Stimulated activated CD4-positive, alpha-beta T cell treated with anti-CD3 and anti-CD28 coated beads, Interleukin-12 subunit alpha, Interleukin-12 subunit beta, amount 100 ng/mL, for 4 hours (primary cell): ENCODE measurements around the gene SUGCT.
"Not testable (repeated sequence)": the region's sequence is repeated elsewhere in the genome, so short reads cannot be mapped to it uniquely, and the experiment has no call there.

Experiments used
- DNase-seq: peaks from one replicate; pipeline ENCODE4 v3.0.0-alpha.2; 2020

Gene SUGCT

DNA sequence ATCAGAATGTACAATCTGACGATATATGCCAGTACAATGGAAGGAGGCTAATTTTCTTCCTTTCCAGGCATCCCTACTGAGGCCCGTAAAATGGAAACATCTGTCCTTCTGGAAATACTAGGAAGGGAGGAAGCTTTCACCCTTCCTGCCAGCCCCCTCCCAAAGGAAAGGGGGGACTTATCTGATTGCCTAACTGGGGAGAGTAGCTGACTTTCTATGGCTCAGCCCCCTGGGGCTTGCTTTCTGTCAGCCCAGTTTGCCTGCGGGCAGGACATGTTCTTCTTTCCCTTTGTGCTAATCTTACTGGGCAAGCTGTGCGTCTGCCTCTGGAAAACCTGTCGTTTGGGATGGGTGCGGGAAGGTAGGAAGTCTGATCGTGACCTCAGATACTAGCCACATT is 508.9 kb downstream of the SUGCT start:
- DNase-seq, result no peak

DNA sequence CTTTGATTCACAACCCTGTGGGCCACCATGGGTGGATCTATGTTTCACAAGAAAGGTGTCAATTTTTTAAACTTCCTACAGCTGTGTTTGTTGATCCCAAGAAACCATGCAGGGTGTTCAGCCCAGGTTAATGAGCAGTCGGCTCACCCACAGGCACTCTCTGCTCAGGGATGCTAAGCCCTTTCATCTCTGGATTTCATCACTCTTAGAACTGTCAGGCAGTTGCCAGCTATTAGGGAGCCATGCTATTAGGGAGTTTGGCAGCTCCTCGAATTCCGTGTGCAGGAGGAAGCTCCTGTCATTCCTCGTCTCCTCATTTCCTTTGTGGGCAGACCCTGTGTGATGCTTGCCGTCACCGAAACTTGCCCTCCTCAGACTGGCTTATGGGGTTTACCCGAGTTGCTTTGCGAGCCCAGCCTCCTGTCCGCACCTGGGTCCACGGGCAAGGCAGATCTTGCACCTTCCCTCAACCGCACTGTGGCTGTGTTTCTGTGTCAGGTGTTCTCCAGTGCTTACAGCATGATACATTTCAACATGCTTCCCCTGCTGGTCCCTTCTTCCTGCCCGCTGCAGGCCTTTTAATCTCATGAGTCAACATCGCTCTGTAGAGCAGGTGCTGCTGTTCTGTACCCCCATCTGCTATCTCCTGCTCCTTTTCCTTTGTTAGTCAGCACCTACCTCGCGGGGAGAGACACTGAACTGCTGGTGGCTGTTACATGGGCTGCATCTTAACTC is 509.8 kb downstream of the SUGCT start:
- DNase-seq, result peak; percentile 0

DNA sequence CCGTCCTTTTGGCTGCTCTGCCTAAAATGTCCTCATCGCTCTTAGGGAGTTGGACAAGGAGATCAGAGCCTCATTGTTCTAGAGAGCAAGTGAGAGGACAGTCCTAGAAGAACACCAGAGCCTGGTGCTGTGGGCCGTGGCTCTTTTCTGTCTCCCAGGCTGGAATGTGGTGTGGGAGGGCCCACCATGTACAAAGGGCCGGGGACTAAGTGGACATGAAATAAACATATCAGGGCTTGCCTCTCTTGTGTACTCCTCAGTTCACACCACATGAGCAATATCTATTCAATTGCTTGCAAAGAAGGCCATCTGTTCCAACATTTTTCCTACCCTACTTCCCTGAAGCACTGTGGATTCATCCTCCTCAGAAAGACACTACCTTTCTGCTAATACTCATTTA is 510.4 kb downstream of the SUGCT start:
- no peak for DNase-seq

DNA sequence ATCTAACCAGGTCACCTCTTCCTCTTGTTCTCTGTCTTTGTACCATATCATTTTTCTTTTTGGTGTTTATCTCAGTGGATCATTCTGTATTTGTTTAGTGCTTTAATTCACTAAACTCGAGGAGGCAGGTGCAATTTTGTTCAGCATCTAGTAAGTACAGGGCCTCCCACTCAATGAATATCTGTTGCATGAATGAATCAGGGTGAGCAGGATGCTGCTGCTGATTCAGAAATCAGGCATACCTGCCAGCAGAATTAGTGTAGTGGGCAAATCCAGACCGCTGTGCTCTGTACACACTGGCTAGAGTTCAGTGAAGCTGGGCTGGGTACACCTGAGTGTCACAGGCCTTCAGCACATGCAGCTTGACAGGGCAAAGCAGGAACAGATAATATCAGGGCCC is 511.9 kb downstream of the SUGCT start:
- no peak for DNase-seq

DNA sequence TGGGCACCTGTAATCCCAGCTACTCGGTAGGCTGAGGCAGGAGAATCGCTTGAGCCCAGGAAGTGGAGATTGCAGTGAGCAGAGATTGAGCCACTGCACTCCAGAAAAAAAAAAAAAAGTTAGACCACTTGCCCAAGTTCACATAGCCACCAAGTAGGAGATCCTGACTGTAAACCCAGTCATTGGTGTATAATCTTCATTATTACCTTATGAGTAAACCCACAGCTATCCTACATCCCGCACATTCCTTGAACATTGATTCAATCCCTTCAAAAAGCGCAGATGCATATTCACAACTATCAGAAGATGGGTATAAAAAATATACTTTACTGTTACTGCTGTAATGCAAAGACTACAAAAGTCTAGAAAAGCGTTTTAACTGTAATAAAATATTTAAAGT is 512.9 kb downstream of the SUGCT start:
- DNase-seq, result no peak

DNA sequence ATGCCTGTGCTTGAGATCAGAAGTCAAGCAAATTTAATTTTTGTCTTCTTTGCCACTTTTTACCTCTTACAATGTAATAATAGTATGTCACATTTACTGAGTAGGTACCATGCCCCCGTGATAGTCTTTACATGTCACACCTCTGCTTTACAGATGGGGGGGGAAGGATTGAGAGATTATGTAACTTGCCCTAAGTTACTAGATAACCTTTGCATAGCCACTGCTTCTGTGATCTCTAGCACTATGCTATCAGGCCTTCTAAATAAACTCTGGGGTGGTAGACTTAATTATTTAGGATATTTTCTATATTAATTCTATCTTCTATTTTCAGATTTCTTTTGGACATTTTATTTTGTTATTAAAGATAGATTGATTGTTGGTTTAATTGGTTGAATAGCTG is 514.4 kb downstream of the SUGCT start:
- DNase-seq, result no peak

DNA sequence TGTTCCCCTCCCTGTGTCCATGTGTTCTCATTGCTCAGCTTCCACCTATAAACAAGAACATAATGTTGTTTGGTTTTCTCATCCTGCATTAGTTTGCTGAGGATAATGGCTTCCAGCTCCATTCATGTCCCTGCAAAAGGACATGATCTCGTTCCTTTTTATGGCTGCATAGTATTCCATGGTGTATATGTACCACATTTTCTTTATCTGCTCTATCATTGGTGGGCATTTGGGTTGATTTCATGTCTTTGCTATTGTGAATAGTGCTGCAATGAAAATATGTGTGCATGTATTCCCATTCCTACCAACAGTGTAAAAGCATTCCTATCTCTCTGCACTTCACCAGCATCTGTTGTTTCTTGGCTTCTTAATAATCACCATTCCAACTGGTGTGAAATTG is 516.1 kb downstream of the SUGCT start:
- not testable (repeated sequence) for DNase-seq

DNA sequence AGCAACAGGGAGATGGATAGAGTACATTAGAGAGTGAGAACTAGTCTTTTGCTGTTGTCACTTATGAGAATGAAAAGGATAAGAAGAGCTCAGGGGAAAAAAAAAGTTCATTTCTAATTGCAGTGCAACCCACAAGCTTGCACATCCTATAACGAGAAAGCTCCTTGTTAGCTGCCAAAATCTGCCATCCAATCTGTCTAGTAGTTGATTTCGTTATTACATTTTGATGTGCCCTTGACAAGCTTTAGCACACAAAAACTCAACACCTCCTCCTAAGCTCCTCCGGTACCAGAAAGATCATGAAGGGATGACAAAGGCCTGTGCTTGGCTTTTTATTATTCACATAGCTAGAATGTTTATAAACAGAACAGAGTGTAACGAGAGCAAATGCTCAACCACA is 519.4 kb downstream of the SUGCT start:
- no peak for DNase-seq

DNA sequence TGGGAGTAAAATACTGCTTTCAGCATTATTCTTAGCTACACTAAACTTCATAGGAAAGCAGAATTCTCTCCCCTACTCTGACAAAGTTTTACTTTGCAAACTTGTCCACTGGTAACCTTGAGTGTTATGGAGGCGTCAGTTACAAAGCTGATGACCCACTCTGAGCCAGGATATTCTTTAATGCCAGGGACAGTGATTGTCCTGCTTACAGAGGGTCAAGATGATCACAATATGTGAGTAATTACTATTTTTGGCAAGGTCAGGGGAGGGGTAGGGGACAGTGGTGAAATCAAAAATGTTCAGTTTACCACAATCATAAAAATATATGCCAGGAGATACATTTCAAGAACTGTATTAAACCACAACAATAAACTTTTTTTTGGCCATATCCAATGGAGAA is 520.6 kb downstream of the SUGCT start:
- DNase-seq, result no peak

DNA sequence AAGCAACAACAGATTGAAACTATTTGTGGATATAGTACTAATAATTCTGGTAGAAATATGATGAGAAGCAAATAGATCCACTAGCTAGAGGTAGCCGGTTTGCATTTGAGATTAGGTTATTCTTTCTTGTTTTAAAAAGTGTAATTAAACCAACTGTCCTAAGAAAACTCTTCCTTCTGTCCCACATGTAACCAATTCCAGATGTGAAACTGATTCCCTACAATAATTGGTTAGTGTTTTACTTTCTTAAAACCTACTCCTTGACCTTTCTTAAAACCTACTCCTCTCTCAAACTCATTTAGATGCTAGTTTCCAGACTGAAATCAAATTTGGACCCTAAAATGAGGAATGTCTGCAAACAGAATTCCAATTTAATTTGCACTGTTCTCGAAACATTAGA is 521.5 kb downstream of the SUGCT start:
- DNase-seq, result no peak

DNA sequence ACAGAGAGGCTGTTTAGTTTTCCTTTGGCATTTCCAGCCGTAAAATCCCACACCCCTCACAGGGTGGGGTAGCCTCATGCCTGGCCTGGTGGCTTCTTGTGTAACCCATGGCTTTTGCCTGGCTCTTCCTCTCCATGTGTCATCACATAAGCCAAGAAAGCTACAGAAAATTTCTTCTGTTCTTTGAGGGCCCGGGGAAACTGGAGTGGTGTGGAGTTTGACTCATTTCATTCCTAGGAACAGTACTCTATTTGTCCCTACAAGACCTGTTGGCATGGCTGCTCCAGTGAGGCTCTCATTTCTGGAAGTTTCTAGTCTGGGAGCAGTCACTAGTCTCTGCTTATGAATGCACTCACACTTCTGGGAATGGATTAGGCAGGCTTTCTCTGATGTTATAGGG is 523.9 kb downstream of the SUGCT start:
- no peak for DNase-seq

DNA sequence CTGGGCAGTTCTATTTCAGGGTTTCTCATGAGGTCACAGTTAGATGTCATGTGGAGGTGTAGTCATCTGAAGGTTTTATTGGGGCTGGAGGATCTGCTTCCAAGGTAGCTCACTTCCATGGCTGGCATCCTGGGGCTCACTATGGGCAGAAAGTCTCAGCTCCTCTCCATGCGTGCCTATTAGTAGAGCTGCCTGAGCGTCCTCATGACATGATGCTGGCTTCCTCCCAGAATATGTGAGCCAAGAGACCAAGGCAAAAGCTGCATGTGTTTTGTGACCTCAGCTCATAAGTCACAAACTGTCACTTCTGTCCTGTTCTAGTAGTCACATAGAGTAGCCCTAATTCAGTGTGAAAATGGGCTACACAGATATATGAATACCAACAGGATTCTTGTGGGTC is 524.4 kb downstream of the SUGCT start:
- no peak for DNase-seq

DNA sequence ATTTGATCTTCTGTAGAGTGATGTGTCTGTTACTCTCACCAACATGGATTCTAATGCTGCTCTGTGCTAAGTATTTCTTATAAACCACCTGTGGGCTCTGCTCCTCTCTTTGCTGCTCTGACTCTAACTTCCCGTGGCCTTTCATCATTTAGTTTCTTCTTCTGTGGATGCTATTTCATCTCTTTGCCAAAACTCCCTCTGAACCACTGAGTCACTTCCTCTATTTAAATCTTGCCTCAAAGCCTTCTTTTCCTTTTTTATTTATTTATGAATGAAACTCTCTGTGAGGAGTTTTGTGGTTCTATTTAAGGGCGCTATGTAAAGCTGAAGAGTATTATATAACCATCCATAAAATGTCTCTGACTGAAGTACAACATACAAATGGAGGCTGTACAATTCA is 538.5 kb downstream of the SUGCT start:
- DNase-seq, result no peak

DNA sequence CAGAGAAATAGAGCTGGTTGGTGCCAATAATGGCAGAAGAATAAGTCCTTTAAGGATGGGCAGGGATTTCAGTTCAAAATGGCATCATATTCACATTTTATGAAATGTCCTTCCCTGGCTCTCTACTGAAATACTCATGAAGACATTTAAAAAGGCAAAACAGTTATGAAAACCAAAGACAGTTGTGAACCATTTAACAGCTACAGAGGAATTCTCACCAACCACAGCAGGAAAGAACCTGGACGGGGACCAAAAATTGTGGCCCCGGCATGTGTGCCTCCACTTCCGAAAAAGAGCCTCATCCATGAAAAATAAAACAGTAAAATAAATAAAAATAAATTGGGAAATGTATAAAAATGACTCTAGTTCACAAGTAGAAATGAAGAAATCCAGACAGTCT is 539.5 kb downstream of the SUGCT start:
- no peak for DNase-seq

DNA sequence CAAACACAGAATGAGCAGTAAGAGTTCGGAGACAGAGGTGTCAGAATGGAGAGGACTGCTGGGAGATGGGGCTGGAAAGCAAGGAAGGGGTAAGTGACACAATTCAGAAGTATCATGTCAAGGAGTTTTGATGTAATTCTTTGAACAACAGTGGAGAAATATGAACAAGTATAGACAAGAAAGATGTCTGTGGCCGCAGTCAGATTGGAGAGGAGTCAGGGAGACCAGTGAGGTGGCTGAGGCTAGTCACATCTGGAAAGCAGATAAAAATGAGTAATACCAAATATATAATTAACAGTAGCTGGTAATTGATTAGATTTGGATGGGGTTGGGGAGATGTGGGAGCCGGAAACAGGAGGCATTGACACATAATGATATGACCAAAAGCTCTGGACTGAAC is 540.9 kb downstream of the SUGCT start:
- DNase-seq, result no peak

DNA sequence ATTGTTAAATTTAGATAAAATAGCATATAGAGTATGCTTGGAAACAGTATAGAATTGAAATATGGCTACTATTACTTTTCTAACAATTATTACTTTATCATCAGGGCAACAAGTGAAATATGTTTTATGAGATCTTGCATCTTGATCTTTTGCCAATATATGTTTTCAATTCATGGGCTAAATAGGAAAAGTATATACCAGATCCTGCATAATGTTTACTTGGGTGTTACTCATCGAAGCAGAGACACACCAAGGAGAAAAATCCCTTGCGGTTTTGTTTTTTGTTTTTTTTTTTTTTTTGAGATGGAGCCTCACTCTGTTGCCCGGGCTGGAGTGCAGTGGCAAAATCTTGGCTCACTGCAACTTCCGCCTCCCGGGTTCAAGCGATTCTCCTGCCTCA is 541.4 kb downstream of the SUGCT start:
- no peak for DNase-seq

DNA sequence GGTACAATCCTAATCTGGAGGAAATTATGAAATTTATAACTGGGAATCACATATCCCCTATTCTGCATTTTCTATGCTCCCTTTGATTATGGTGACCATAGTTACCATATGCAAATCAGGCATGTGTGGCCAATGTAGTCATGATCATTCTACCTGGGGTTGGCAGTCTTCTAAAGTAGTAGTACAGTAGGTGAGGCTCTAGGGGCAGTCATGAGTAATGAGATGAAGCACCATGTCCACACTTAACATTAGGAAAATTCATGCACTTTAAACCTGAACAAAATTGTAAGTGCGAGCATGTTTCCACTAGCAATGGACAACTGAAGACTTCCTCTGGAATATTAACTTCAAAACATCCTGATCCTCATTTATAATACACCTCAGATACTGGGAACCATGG is 545.9 kb downstream of the SUGCT start:
- no peak for DNase-seq

DNA sequence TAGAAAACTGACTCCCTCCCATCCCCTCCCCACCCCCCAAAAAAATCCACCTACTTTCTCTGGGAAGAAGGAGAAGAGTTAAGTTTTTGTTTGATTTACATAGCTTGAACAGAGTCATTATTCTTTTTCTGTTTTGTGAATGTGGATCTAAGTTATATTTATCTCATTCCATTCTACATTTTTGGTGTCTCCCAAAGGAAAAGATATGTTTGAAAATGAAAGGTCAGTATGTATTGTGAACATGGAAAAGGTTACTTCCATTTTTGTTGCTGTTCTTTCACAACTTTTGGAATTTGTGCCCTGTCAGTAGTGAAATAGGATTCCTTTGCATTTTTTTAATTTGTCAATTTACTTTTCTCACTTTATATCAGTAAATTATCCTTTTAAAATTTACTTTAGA is 547.9 kb downstream of the SUGCT start:
- DNase-seq, result no peak

DNA sequence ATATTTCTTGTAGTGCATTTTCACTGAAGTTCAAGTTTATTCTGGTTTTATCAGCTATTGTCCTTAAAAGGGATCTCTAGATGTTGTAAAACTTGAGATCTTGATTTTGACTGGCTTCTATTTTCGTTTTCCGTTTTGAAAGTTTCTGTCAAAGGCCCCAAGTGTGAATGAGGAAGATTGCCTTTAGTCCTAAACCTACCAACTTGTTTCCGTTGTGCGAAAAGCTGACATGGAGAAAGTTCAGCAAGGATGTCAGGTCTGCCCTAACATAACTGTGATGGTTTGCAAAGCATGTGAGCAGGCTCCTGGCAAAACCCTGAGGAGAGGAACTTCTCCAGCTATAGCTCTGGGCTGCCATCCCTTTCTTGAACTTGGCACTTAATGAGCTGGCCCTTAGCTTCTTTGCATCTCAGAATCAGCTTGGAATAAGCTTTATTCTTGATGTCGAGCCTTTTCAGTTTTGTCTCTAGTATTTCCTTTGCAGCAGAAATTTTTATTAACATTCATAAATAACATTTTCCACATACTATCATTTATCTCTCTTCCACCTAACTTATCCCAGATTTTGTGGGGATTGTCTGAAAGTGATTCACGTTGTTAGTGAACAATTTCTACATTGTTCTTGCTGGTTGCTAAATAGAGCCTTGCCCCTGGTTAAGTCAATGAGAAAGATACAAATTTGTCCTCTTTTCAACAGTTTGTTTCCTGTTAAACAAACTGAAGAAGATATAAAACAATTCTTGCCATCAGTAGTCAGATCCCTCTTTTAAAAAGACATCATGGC is 559.4 kb downstream of the SUGCT start:
- no peak for DNase-seq

DNA sequence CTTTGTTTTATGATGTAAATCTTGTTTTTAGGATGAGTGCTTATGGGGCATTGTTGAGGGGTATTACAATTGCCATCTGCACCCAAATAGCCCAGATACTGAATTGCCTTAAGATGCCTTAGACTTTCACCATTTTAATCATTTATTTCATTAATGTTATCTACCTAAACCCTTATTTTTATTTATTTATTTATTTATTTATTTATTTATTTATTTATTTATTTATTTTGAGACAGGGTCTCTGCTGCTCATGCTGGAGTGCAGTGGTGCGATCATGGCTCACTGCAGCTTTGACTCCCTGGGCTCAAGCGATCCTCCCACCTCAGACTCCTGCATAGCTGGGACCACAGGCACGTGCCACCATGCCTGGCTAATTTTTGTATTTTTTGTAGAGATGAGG is 560.2 kb downstream of the SUGCT start:
- no peak for DNase-seq

DNA sequence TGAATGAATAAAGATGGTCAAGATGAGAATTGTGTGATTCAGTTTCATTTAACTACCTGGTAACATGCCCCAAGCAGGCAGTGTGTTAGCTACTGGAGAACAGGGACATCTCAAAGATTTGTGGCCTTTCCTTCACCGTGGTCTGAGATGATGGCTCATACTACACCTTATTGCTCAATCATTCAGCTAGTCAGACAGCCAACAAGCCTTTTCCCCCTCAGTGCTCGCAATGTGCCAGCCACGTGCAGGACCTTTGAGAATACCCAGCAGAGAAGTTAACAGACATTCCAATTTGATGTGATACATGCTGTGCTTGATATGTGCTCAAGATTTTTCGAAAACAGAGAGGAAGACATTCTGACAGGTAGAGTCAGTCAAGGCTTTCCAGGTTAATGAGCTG is 562.8 kb downstream of the SUGCT start:
- DNase-seq, result no peak

DNA sequence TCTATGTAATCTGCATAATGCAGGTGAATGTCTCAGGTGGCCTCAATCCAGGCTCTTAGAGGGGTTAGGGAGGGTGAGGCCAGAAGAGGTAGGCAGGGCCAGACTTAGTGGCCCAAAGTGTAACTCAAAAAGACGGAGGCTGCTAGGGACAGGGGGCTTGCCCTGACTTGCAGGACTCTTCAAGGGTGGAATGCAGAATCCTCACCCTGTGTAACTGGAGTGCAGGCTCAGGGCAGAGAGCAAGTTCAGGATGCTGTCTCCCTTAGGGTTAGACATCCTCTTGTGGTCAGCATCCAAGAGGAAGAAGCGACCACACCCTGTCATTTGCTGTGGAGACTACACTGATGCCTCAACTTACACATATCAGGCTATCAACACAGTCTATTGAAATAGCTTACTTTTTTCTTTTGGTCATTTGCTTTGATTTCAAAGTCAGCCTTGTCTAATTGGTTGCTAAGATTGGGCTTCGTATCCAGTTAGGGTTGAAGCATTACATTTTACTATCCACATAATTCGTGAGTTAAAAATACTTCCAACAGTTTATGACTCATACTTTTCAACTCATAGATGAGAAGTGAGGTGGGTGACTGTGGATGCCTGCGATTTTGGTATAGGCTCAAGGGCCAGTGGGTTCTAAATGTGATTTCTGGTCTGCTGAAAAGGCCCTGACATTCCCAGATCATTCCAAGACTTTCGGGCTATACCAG is 563.6 kb downstream of the SUGCT start:
- no peak for DNase-seq

DNA sequence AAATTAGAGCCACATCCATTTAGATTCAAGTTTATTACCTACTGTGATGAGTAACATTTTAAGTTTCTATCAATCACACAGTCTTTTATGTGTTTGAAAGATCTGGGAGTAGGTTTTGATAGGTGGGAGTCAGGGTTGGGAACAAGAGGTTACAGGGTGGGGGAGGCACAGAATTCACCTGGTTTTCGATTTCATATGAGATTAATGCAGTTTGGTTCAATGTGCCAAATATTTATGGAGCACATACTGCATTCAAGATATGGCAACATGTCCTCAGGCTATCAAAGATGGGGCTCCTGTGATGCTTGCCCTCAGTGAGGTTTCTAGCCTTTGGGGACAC is 564.1 kb downstream of the SUGCT start:
- no peak for DNase-seq
